ENCODE measurements around the gene MMP13. TPM values are rescaled to one million over a fixed set of nuclear protein-coding genes. Genes with fewer than 3 reads are reported as not detected.

The MMP13 gene
- total and polyA plus RNA-seq, 2 experiments from 2014 or later: not detected

GRCh38 chr11:102926961-102927623 is 28.4 kb downstream of the MMP13 start:
- Histone ChIP-seq H3F3A (ENCODE audit: insufficient read depth) (no peaks in the 10 kb centered on the region), H3K27me3 (replicated peaks; ENCODE audit: insufficient read depth) (no peaks in the 10 kb centered on the region), H3K79me2 (ENCODE audit: insufficient read depth) (no peaks in the 10 kb centered on the region), H2AFZ (no peak overlapping the region), H3K36me3 (ENCODE audit: low read depth) (no peaks in the 10 kb centered on the region), H3K9me2 (ENCODE audit: insufficient read depth) (no peaks in the 10 kb centered on the region), H3K9ac (no peak overlapping the region), H3K4me3 (no peak overlapping the region), H3K4me1 (ENCODE audit: insufficient read depth) (no peaks in the 10 kb centered on the region), H3K4me2 (ENCODE audit: unreplicated experiment) (no peak overlapping the region), H4K20me1 (ENCODE audit: insufficient read depth) (no peaks in the 10 kb centered on the region), H3K27ac (no peak overlapping the region), H3K9me3 (ENCODE audit: low read depth) (no peaks in the 10 kb centered on the region)
- TF ChIP-seq EZH2phosphoT487 (IDR thresholded peaks at IDR 0.05; ENCODE audit: insufficient read depth, low read depth) (no peak), EZH2 (IDR thresholded peaks at IDR 0.05; ENCODE audit: insufficient read depth, poor library complexity, severe bottlenecking) (no peak)
- WGBS, 2 experiments (ENCODE audit: low coverage in 1 of 2, low lambda C conversion rate in 2 of 2, missing lambda C conversion rate in 2 of 2): 73 to 76% methylated on average over 6 of the region's 6 CpGs
- DNase-seq: peak; percentile 36
- in situ Hi-C loops (cut with MboI): no loop called here

GRCh38 chr11:102926517-102926916 is 29.0 kb downstream of the MMP13 start:
- no peak for TF ChIP-seq EZH2 (IDR thresholded peaks at IDR 0.05; ENCODE audit: insufficient read depth, poor library complexity, severe bottlenecking)
- no peak for TF ChIP-seq EZH2phosphoT487 (IDR thresholded peaks at IDR 0.05; ENCODE audit: insufficient read depth, low read depth)
- no peaks in the 10 kb centered on the region for H3K9me2 ChIP-seq (ENCODE audit: insufficient read depth)
- H3K9ac ChIP-seq: no peak overlapping the region
- no peaks in the 10 kb centered on the region for H3K4me1 ChIP-seq (ENCODE audit: insufficient read depth)
- H3K4me2 ChIP-seq (ENCODE audit: unreplicated experiment): no peak overlapping the region
- H3K27ac ChIP-seq: no peak overlapping the region
- no peaks in the 10 kb centered on the region for H3K27me3 ChIP-seq (replicated peaks; ENCODE audit: insufficient read depth)
- no peaks in the 10 kb centered on the region for H3K36me3 ChIP-seq (ENCODE audit: low read depth)
- H3K4me3 ChIP-seq: no peak overlapping the region
- no peak for DNase-seq
- H3F3A ChIP-seq (ENCODE audit: insufficient read depth): no peaks in the 10 kb centered on the region
- H4K20me1 ChIP-seq (ENCODE audit: insufficient read depth): no peaks in the 10 kb centered on the region
- H2AFZ ChIP-seq: no peak overlapping the region
- in situ Hi-C loops (cut with MboI): no loop called here
- H3K79me2 ChIP-seq (ENCODE audit: insufficient read depth): no peaks in the 10 kb centered on the region
- H3K9me3 ChIP-seq (ENCODE audit: low read depth): no peaks in the 10 kb centered on the region

DNA sequence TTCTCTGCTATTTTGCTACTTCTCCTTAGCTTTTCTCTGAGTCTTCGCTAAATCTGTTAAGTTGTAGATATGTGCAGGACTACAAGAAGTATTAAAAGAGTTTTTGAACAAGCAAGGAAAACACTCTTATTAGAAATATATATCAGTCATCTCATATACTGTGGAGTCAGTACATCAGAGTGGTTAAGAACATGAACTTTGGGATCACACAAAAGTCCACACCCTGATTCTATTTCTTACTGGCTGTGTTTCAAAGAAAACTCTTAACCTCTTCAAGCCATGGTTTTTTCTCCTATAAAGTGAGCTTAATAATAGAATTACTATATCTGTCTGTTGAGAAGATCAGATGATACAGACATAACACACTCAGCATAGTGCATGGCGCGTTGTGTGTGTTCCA is 29.5 kb downstream of the MMP13 start:
- Histone ChIP-seq H2AFZ (no peak overlapping the region), H4K20me1 (ENCODE audit: insufficient read depth) (no peaks in the 10 kb centered on the region), H3K27ac (no peak overlapping the region), H3K36me3 (ENCODE audit: low read depth) (no peaks in the 10 kb centered on the region), H3K4me1 (ENCODE audit: insufficient read depth) (no peaks in the 10 kb centered on the region), H3K4me3 (no peak overlapping the region), H3K27me3 (replicated peaks; ENCODE audit: insufficient read depth) (no peaks in the 10 kb centered on the region), H3F3A (ENCODE audit: insufficient read depth) (no peaks in the 10 kb centered on the region), H3K9me2 (ENCODE audit: insufficient read depth) (no peaks in the 10 kb centered on the region), H3K9me3 (ENCODE audit: low read depth) (no peaks in the 10 kb centered on the region), H3K79me2 (ENCODE audit: insufficient read depth) (no peaks in the 10 kb centered on the region), H3K9ac (no peak overlapping the region), H3K4me2 (ENCODE audit: unreplicated experiment) (no peak overlapping the region)
- in situ Hi-C loops (cut with MboI): no loop called here
- TF ChIP-seq EZH2 (IDR thresholded peaks at IDR 0.05; ENCODE audit: insufficient read depth, poor library complexity, severe bottlenecking) (no peak), EZH2phosphoT487 (IDR thresholded peaks at IDR 0.05; ENCODE audit: insufficient read depth, low read depth) (no peak)
- no peak for DNase-seq
- WGBS, 2 experiments (ENCODE audit: low coverage in 1 of 2, low lambda C conversion rate in 2 of 2, missing lambda C conversion rate in 2 of 2): 97% methylated on average over 3 of the region's 3 CpGs

DNA sequence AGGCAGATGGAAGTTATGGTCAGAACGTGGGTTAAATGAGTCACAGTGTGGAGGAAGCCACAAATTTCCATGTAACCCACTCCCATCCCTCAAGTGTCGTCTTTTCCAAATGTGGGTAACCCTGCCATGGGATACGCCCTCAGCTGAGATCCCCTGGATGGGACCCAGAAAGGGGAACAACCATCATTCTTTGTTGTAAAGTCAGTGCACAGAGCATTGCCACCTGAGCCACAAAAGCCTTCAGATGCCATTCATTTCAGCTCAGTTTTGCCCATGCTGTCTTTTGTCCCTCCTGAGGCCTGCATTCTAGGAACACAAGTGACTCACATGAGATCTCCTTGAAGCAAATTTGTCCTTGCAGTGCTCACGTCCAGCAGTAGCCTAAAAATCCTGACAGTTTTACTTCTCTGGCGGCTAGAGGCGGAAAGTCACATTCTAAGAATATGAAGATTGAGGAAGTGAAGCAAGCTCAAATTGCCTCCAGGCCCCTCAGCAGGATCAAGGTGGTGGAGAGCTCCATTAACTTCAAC is 30.6 kb downstream of the MMP13 start:
- H3K9me3 ChIP-seq (ENCODE audit: low read depth): no peaks in the 10 kb centered on the region
- no peak overlapping the region for H2AFZ ChIP-seq
- no peak overlapping the region for H3K4me2 ChIP-seq (ENCODE audit: unreplicated experiment)
- TF ChIP-seq EZH2 (IDR thresholded peaks at IDR 0.05; ENCODE audit: insufficient read depth, poor library complexity, severe bottlenecking): no peak
- no peak for TF ChIP-seq EZH2phosphoT487 (IDR thresholded peaks at IDR 0.05; ENCODE audit: insufficient read depth, low read depth)
- H3K27me3 ChIP-seq (replicated peaks; ENCODE audit: insufficient read depth): no peaks in the 10 kb centered on the region
- 58 to 60% methylated on average over 6 of the region's 6 CpGs for WGBS, 2 experiments (ENCODE audit: low coverage in 1 of 2, low lambda C conversion rate in 2 of 2, missing lambda C conversion rate in 2 of 2)
- no peak overlapping the region for H3K9ac ChIP-seq
- no peak for DNase-seq
- no peaks in the 10 kb centered on the region for H3K9me2 ChIP-seq (ENCODE audit: insufficient read depth)
- H3K27ac ChIP-seq: no peak overlapping the region
- H3F3A ChIP-seq (ENCODE audit: insufficient read depth): no peaks in the 10 kb centered on the region
- in situ Hi-C loops (cut with MboI): no loop called here
- H4K20me1 ChIP-seq (ENCODE audit: insufficient read depth): no peaks in the 10 kb centered on the region
- no peaks in the 10 kb centered on the region for H3K79me2 ChIP-seq (ENCODE audit: insufficient read depth)
- no peaks in the 10 kb centered on the region for H3K4me1 ChIP-seq (ENCODE audit: insufficient read depth)
- H3K4me3 ChIP-seq: no peak overlapping the region
- H3K36me3 ChIP-seq (ENCODE audit: low read depth): no peaks in the 10 kb centered on the region

Data from GM23248 (cell line).